ENCODE data around the gene PLK4. TPM values are rescaled to one million over a fixed set of nuclear protein-coding genes. Genes with fewer than 3 reads are reported as not detected.

The PLK4 gene
- polyA plus RNA-seq, 2 of the 4 experiments (the other 2 are of a cell fraction): 18.4 to 34.2 TPM

DNA sequence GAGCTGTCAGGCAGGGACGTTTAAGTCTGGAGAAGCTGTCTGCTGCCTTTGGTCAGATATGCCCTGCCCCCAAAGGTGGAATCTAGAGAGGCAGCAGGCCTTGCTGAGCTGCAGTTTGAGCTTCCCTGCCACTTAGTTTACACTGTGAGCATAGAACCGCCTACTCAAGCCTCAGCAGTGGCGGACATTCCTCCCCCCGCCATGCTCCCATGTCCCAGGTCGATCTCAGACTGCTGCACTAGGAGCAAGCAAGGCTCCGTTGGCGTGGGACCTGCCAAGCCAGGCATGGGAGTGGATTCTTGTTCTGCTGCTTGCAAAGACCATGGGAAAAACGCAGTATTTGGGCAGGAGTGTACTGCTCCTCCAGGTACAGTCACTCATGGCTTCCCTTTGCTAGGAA is 24.3 kb downstream of the PLK4 start:
- Histone ChIP-seq H3K9me3 (no peaks in the 10 kb centered on the region), H3K27ac (no peak overlapping the region), H3K4me3 (no peak overlapping the region), H3K4me2 (no peak overlapping the region), H3K4me1 (no peaks in the 10 kb centered on the region)
- CTCF ChIA-PET: no interaction called here
- 63% methylated on average over 3 of the region's 8 CpGs for WGBS (ENCODE audit: missing lambda C conversion rate)
- DNase-seq (ENCODE audit: low read depth in 1 of 2, low spot score in 1 of 2) (no peak), ATAC-seq (no peak), FAIRE-seq (no peak)
- POLR2A ChIA-PET: no interaction called here
- TF ChIP-seq MYC (IDR thresholded peaks at IDR 0.05; ENCODE audit: borderline replicate concordance, low read length): no peak
- no peak for TF ChIP-seq HOXB13 (CRISPR knock-in tag; IDR thresholded peaks at IDR 0.05; ENCODE audit: low read depth)
- no peak for TF ChIP-seq RNF2 (IDR thresholded peaks at IDR 0.05; ENCODE audit: borderline replicate concordance, low read depth)

DNA sequence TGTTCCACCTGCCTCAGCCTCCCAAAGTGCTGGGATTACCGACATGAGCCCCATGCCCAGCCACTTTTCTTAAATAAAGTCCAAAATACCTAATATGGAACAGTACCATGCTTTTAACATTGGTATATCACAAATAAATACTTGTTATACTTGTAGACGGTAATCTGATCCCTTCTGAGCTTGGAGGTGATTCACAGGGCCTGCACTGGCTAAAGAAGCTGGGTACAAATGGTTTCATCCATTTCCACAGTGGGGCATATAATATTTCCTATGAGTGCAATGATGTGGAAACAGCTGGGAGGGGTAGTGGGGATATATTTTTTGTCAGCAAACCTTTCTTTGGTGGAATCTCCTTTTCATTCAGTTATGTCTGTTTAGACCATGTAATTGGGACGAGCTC is 35.8 kb downstream of the PLK4 start:
- no peak for FAIRE-seq
- Histone ChIP-seq H3K4me3 (no peak overlapping the region), H3K27ac (no peak overlapping the region), H3K4me1 (no peaks in the 10 kb centered on the region), H3K9me3 (no peaks in the 10 kb centered on the region), H3K4me2 (no peak overlapping the region)
- no peak for TF ChIP-seq POLR2AphosphoS2 (conservative IDR thresholded peaks at IDR 0.05; ENCODE audit: low read length)
- TF ChIP-seq ELK1 (IDR thresholded peaks at IDR 0.05; ENCODE audit: low read depth, low read length): no peak
- no peak for TF ChIP-seq HDAC2 (IDR thresholded peaks at IDR 0.05)
- TF ChIP-seq NR3C1 (IDR thresholded peaks at IDR 0.05): no peak
- TF ChIP-seq HEYL (CRISPR knock-in tag; IDR thresholded peaks at IDR 0.05): no peak
- no peak for TF ChIP-seq BHLHE40 (IDR thresholded peaks at IDR 0.05; ENCODE audit: low read depth, low read length)
- TF ChIP-seq MAFK (IDR thresholded peaks at IDR 0.05; ENCODE audit: partially characterized antibody): no peak
- no peak for TF ChIP-seq RARB (CRISPR knock-in tag; IDR thresholded peaks at IDR 0.05)
- no peak for TF ChIP-seq CBX8 (IDR thresholded peaks at IDR 0.05)
- no peak for TF ChIP-seq RAD21 (conservative IDR thresholded peaks at IDR 0.05 in 1 of 2, IDR thresholded peaks at IDR 0.05 in 1 of 2)
- no peak for TF ChIP-seq CHD4 (IDR thresholded peaks at IDR 0.05; ENCODE audit: borderline replicate concordance)
- TF ChIP-seq CBX2 (IDR thresholded peaks at IDR 0.05; ENCODE audit: borderline replicate concordance, low read depth): no peak
- no peak for TF ChIP-seq ZC3H11A (IDR thresholded peaks at IDR 0.05)
- no peak for TF ChIP-seq CEBPB (IDR thresholded peaks at IDR 0.05)
- no peak for TF ChIP-seq KDM5A (IDR thresholded peaks at IDR 0.05)
- no peak for TF ChIP-seq RFX5 (IDR thresholded peaks at IDR 0.05)
- TF ChIP-seq ZSCAN20 (CRISPR knock-in tag; IDR thresholded peaks at IDR 0.05): no peak
- 86% methylated on average over 3 of the region's 3 CpGs for WGBS (ENCODE audit: missing lambda C conversion rate)
- ChIA-PET POLR2A (no interaction called here), CTCF (no interaction called here)
- no peak for DNase-seq (ENCODE audit: low read depth in 1 of 2, low spot score in 1 of 2)
- ATAC-seq: no peak

DNA sequence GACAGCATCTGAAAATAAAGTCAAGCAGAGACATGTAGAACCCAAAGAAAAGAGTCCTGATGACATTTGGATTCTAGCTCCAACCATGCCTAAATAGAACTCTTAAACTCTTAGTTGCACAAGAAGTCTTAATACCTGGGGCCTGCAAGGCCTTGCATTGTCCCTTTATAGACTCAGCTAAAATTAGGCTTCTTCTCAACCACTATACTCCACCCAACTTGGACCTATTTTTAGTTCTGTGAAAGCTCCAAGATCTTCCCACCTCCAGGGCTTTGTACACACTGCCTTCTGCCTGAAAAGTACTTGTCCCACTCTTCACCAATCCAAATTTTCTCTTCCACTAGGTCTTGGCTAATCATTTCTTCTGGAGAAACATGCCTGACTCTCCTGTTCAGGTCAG is 36.5 kb downstream of the PLK4 start:
- DNase-seq (ENCODE audit: low read depth in 1 of 2, low spot score in 1 of 2) (no peak), ATAC-seq (no peak), FAIRE-seq (no peak)
- no peak overlapping the region for H3K27ac ChIP-seq
- no peak for TF ChIP-seq PHF8 (IDR thresholded peaks at IDR 0.05; ENCODE audit: borderline replicate concordance, low read depth)
- TF ChIP-seq, protein P1, sequence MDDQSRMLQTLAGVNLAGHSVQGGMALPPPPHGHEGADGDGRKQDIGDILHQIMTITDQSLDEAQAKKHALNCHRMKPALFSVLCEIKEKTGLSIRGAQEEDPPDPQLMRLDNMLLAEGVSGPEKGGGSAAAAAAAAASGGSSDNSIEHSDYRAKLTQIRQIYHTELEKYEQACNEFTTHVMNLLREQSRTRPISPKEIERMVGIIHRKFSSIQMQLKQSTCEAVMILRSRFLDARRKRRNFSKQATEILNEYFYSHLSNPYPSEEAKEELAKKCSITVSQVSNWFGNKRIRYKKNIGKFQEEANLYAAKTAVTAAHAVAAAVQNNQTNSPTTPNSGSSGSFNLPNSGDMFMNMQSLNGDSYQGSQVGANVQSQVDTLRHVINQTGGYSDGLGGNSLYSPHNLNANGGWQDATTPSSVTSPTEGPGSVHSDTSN (IDR thresholded peaks at IDR 0.05): no peak
- no peak for TF ChIP-seq HOXB13 (CRISPR knock-in tag; IDR thresholded peaks at IDR 0.05; ENCODE audit: low read depth)
- no peak for TF ChIP-seq HOXB5 (CRISPR knock-in tag; IDR thresholded peaks at IDR 0.05)
- no peak for TF ChIP-seq CHD2 (IDR thresholded peaks at IDR 0.05; ENCODE audit: low read length, partially characterized antibody)
- no peak for TF ChIP-seq NR3C1 (IDR thresholded peaks at IDR 0.05)
- TF ChIP-seq NFE2L2 (conservative IDR thresholded peaks at IDR 0.05; ENCODE audit: low read length): no peak
- no peak for TF ChIP-seq HDAC2 (IDR thresholded peaks at IDR 0.05)
- TF ChIP-seq RCOR1 (IDR thresholded peaks at IDR 0.05; ENCODE audit: low read depth, low read length): no peak
- no peak for TF ChIP-seq TFCP2L1 (CRISPR knock-in tag; IDR thresholded peaks at IDR 0.05)
- TF ChIP-seq ELK1 (IDR thresholded peaks at IDR 0.05; ENCODE audit: low read depth, low read length): no peak
- no peak for TF ChIP-seq TP53 (CRISPR knock-in tag; IDR thresholded peaks at IDR 0.05)
- TF ChIP-seq KDM1A (IDR thresholded peaks at IDR 0.05; ENCODE audit: low read depth): no peak
- ChIA-PET CTCF (interaction anchor here (1.2 kb wide), 1 partner anchor 48 kb away, joined by 3 read pairs; the partner anchor contains the start of genes ABHD18 and MFSD8), POLR2A (no interaction called here)
- H3K4me3 ChIP-seq: no peak overlapping the region
- no peaks in the 10 kb centered on the region for H3K9me3 ChIP-seq
- no peak overlapping the region for H3K4me2 ChIP-seq
- H3K4me1 ChIP-seq: no peaks in the 10 kb centered on the region

All from A549 (cell line).